Gastrocnemius medialis (tissue), 4 donors: ENCODE measurements around the gene GDF10. TPM values are rescaled to one million over a fixed set of nuclear protein-coding genes. Genes with fewer than 3 reads are reported as not detected.

Experiments
- ATAC-seq, 2 donors: fragments of 150-250 bp; one replicate each; pipeline ENCODE4 v1.9.1; 2016
- DNase-seq, 2 donors: peaks; one replicate each; pipeline ENCODE4 v3.0.0-alpha.2; 2019
- H3K27ac ChIP-seq, 4 donors: fragments of 200-600 bp; sonication (generic); 1 replicate in 1 of 4; 2 replicates in 3 of 4; pipeline ENCODE4 v1.5.1; 2016 to 2018; ENCODE audit warnings: mild to moderate bottlenecking in 2 of 4, moderate library complexity in 1 of 4
- H3K27me3 ChIP-seq, 3 donors: fragments of 200-600 bp; sonication (generic) in 2 of 3; 1 replicate in 1 of 3; 2 replicates in 2 of 3; pipeline versions ENCODE4 v1.5.1 to v1.6.0; 2016 to 2019; ENCODE audit warnings: mild to moderate bottlenecking in 1 of 3, moderate library complexity in 1 of 3
- H3K36me3 ChIP-seq, 2 donors: fragments of 200-600 bp; sonication (generic) in 1 of 2; one replicate each; pipeline ENCODE4 v1.5.1; 2017 to 2018
- H3K4me1 ChIP-seq, 2 donors: fragments of 200-600 bp; sonication (generic) in 1 of 2; one replicate each; pipeline ENCODE4 v1.5.1; 2016 to 2017; ENCODE audit warnings: mild to moderate bottlenecking in 2 of 2
- H3K4me3 ChIP-seq, 4 donors: fragments of 200-600 bp; sonication (generic) in 3 of 4; 1 replicate in 1 of 4; 2 replicates in 3 of 4; pipeline ENCODE4 v1.5.1; 2016 to 2019; ENCODE audit warnings: mild to moderate bottlenecking in 2 of 4
- H3K9me3 ChIP-seq, 3 donors: fragments of 200-600 bp; sonication (generic) in 2 of 3; 1 replicate in 1 of 3; 2 replicates in 2 of 3; pipeline ENCODE4 v1.5.1; 2016 to 2019
- POLR2A ChIP-seq, 2 donors: fragments of 450-650 bp; IDR thresholded peaks; one replicate each; pipeline ENCODE4 v1.6.1; 2017; ENCODE audit warnings: antibody characterized with exemption in 2 of 2, mild to moderate bottlenecking in 2 of 2, moderate library complexity in 2 of 2
- in situ Hi-C, 4 donors: fragments of 200-750 bp; cut with MboI; loops; one replicate each; pipeline versions ENCODE4 v1.15.0 to v1.8.0; 2017; ENCODE audit warnings: low sequenced_read_pairs in 4 of 4
- intact Hi-C: fragments of 100-400 bp; cut with DNase I; formaldehyde crosslinking; loops from one replicate; pipeline ENCODE4 v1.15.1; 2023; ENCODE audit warnings: low total_unique reads
- total RNA-seq, 4 donors: library from RNA; depleted of rRNA; stranded (reverse); fragments of >200 nt; gene quantifications; one replicate each; pipeline versions ENCODE4 v1.1.0 to v1.2.3, GENCODE V29; 2016
- TF ChIP-seq, protein P1 (sequence below), 5 experiments: fragments of 450-650 bp in 3 of 5; fragments of 200-600 bp in 2 of 5; sonication (generic) in 2 of 5; IDR thresholded peaks in 4 of 5; conservative IDR thresholded peaks in 1 of 5; 1 replicate in 4 of 5; 2 replicates in 1 of 5; pipeline ENCODE4 v1.5.1; 2016 to 2019; ENCODE audit warnings: antibody characterized with exemption in 5 of 5, mild to moderate bottlenecking in 3 of 5, moderate library complexity in 3 of 5

GDF10 gene
- total RNA-seq, 4 donors from 2014 or later: 0.20 to 0.72 (median 0.36) TPM

DNA sequence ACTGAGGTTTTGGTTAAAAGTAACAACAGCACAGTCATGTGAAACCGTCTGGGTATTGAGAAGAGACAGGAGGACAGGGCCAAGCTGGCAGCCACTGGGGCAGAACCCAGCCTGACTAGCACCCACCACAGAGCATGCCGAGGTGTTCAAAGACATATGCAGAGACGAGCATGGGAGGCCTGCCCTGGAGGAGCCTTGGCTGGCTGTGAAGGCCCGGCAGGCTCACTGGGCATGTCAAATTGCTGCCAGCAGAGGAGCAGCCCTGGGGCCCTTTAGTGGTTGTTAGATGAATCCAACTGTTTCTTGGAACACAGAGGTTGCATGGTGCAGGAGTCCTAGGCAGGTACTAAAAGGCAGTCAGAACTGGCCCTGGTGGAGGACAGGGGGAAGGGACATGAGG is 17.3 kb downstream of the GDF10 start:
- H3K36me3 ChIP-seq: no peaks in the 10 kb centered on the region
- DNase-seq: no peak
- H3K27me3 ChIP-seq: no peaks in the 10 kb centered on the region
- in situ Hi-C loops: loop anchor here in 3 of 4 donors (10.0 kb wide), 3 partner anchors 262 to 292 kb away; no protein-coding TSS in a partner anchor
- no peak overlapping the region for H3K4me3 ChIP-seq
- no peak for ATAC-seq
- H3K4me1 ChIP-seq: no peaks in the 10 kb centered on the region
- H3K9me3 ChIP-seq: no peaks in the 10 kb centered on the region
- TF ChIP-seq, protein P1, sequence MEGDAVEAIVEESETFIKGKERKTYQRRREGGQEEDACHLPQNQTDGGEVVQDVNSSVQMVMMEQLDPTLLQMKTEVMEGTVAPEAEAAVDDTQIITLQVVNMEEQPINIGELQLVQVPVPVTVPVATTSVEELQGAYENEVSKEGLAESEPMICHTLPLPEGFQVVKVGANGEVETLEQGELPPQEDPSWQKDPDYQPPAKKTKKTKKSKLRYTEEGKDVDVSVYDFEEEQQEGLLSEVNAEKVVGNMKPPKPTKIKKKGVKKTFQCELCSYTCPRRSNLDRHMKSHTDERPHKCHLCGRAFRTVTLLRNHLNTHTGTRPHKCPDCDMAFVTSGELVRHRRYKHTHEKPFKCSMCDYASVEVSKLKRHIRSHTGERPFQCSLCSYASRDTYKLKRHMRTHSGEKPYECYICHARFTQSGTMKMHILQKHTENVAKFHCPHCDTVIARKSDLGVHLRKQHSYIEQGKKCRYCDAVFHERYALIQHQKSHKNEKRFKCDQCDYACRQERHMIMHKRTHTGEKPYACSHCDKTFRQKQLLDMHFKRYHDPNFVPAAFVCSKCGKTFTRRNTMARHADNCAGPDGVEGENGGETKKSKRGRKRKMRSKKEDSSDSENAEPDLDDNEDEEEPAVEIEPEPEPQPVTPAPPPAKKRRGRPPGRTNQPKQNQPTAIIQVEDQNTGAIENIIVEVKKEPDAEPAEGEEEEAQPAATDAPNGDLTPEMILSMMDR (IDR thresholded peaks at IDR 0.05 in 4 of 5, conservative IDR thresholded peaks at IDR 0.05 in 1 of 5): no peak
- no peak for TF ChIP-seq POLR2A (IDR thresholded peaks at IDR 0.05)
- no peak overlapping the region for H3K27ac ChIP-seq
- intact Hi-C loops: no loop called here

DNA sequence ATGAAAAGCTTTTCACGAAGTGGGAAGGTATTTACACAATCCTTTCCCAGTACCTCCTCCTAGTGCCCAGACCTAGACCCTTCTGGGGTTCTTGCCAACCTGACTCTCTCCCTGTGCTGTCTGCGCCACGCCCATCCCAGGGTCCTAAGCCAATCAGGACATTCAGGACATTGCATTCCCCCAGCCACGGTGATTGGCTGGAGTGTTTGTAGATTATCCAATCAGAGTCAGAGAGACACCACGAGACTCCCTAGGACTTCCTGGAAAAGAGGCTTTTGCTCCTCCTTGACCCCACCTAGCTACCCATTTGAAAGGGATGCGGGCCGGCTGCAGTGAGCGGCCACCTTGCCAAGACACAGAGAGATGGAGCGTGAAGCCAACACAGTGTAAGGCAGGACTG is 18.7 kb downstream of the GDF10 start:
- intact Hi-C loops: no loop called here
- H3K4me1 ChIP-seq: no peaks in the 10 kb centered on the region
- in situ Hi-C loops: loop anchor here in 3 of 4 donors (10.0 kb wide), 3 partner anchors 264 to 294 kb away; no protein-coding TSS in a partner anchor
- TF ChIP-seq, protein P1 (IDR thresholded peaks at IDR 0.05 in 4 of 5, conservative IDR thresholded peaks at IDR 0.05 in 1 of 5): no peak
- no peak for TF ChIP-seq POLR2A (IDR thresholded peaks at IDR 0.05)
- H3K36me3 ChIP-seq: no peaks in the 10 kb centered on the region
- H3K9me3 ChIP-seq: no peaks in the 10 kb centered on the region
- no peak for DNase-seq
- H3K27ac ChIP-seq: no peak overlapping the region
- no peaks in the 10 kb centered on the region for H3K27me3 ChIP-seq
- ATAC-seq: no peak
- H3K4me3 ChIP-seq: no peak overlapping the region

DNA sequence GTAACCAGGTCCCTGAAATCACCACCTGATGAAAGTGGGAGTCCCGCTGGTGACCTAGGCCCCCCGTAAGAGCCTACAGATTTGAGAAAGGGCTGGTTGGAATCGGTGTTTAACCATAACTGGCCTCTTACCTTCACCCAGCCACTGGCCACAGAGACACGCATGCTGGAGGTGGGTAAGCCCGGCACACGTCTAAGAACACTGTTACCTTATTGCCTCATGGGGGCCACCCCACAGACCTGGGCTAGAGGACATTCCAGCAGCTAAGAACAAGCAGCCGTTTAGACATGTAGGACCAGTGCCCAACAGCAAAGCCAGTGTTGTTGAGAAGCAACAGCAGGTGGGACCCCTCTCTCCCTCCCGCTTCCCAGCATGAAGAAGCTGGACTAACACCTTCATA is 19.8 kb downstream of the GDF10 start:
- in situ Hi-C loops (loop anchor here in 3 of 4 donors (10.0 kb wide), 3 partner anchors 265 to 295 kb away; no protein-coding TSS in a partner anchor), intact Hi-C loops (no loop called here)
- TF ChIP-seq, protein P1 (IDR thresholded peaks at IDR 0.05 in 4 of 5, conservative IDR thresholded peaks at IDR 0.05 in 1 of 5): no peak
- no peak for TF ChIP-seq POLR2A (IDR thresholded peaks at IDR 0.05)
- H3K27me3 ChIP-seq: no peaks in the 10 kb centered on the region
- no peak for ATAC-seq
- no peak for DNase-seq
- H3K4me3 ChIP-seq: no peak overlapping the region
- no peaks in the 10 kb centered on the region for H3K4me1 ChIP-seq
- no peak overlapping the region for H3K27ac ChIP-seq
- no peaks in the 10 kb centered on the region for H3K36me3 ChIP-seq
- no peaks in the 10 kb centered on the region for H3K9me3 ChIP-seq

DNA sequence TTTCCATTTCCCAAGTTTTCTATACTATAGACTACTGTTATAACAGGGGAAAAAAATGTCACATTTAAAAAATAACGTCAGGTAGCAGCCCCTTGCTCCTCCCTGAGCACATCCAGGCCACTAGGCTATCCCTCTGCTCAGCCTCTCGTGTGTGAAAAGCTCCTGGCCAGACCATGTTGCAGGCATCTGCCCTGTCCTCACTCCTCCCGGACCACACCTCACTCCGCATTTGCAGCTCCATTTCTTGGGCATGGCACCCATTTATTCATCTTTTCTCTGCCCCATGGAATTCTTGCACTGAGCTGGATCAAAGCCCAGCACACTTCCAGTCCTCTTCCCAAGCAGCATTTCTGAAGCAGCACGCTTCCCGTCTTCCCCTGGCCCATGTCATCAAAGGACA is 20.8 kb downstream of the GDF10 start:
- no peak overlapping the region for H3K4me3 ChIP-seq
- no peaks in the 10 kb centered on the region for H3K4me1 ChIP-seq
- no peaks in the 10 kb centered on the region for H3K36me3 ChIP-seq
- DNase-seq: no peak
- in situ Hi-C loops: no loop called here
- TF ChIP-seq, protein P1 (IDR thresholded peaks at IDR 0.05 in 4 of 5, conservative IDR thresholded peaks at IDR 0.05 in 1 of 5): no peak
- no peak for TF ChIP-seq POLR2A (IDR thresholded peaks at IDR 0.05)
- ATAC-seq: no peak
- intact Hi-C loops: no loop called here
- no peaks in the 10 kb centered on the region for H3K9me3 ChIP-seq
- no peak overlapping the region for H3K27ac ChIP-seq
- H3K27me3 ChIP-seq: no peaks in the 10 kb centered on the region
